SK-N-SH (cell line): Measurements from ENCODE around the gene CDH24. TPM values are rescaled to one million over a fixed set of nuclear protein-coding genes. Genes with fewer than 3 reads are reported as not detected.

Experiments used
- CTCF ChIA-PET: fragments of 300-600, 350-600 bp; formaldehyde crosslinking; extraction: SDS; loops from one replicate; lab custom pipeline; 2021; lab: Yijun Ruan, JAX
- POLR2A ChIA-PET: fragments of 350-600 bp; sonication (Branson Sonifier 250); formaldehyde crosslinking; extraction: SDS; loops from one replicate; lab custom pipeline; 2020; ENCODE audit warnings: antibody characterized with exemption, inconsistent platforms; lab: Yijun Ruan, JAX
- DNase-seq: peaks from one replicate; pipeline ENCODE4 v3.0.0; 2012
- H2AFZ ChIP-seq: fragments of 200-600 bp; sonication (generic); 2 replicates; pipeline ENCODE4 v1.8.1; 2016; ENCODE audit warnings: antibody characterized with exemption, mild to moderate bottlenecking, low read depth
- H3F3A ChIP-seq: fragments of 200-600 bp; sonication (generic); replicated peaks from 2 replicates; pipeline ENCODE3; 2016; ENCODE audit warnings: antibody characterized with exemption, mild to moderate bottlenecking; ENCODE audit not compliant: insufficient read depth
- H3K27ac ChIP-seq, 2 experiments: fragments of 200-500 bp in 1 of 2; fragments of 200-600 bp in 1 of 2; sonication (Bioruptor generic) in 1 of 2; sonication (generic), shearing (Covaris generic) in 1 of 2; 2 replicates each; pipeline versions ENCODE4 v1.5.1 to v1.6.1; 2014 to 2016; ENCODE audit warnings: low read depth in 2 of 2, inconsistent platforms in 1 of 2, low read length in 1 of 2, mild to moderate bottlenecking in 1 of 2, mixed read lengths in 1 of 2
- H3K27me3 ChIP-seq: fragments of 200-600 bp; sonication (generic), shearing (Covaris generic); 2 replicates; pipeline ENCODE4 v1.6.1; 2016; ENCODE audit warnings: mixed run types; ENCODE audit not compliant: insufficient read depth
- H3K36me3 ChIP-seq, 2 experiments: fragments of 200-500 bp in 1 of 2; fragments of 200-600 bp in 1 of 2; sonication (Bioruptor generic) in 1 of 2; sonication (generic) in 1 of 2; replicated peaks in 1 of 2; 2 replicates each; pipeline versions ENCODE3 to v1.5.1; 2014 to 2016; ENCODE audit warnings: low read length in 1 of 2, mild to moderate bottlenecking in 1 of 2; ENCODE audit not compliant: insufficient read depth in 2 of 2, control insufficient read depth in 1 of 2
- H3K4me1 ChIP-seq, 2 experiments: fragments of 200-500 bp in 1 of 2; fragments of 200-600 bp in 1 of 2; sonication (Bioruptor generic) in 1 of 2; sonication (generic), shearing (Covaris generic) in 1 of 2; 2 replicates each; pipeline versions ENCODE4 v1.5.1 to v1.6.1; 2014 to 2016; ENCODE audit warnings: low read depth in 1 of 2, low read length in 1 of 2, mixed run types in 1 of 2; ENCODE audit not compliant: insufficient read depth in 2 of 2, control insufficient read depth in 1 of 2
- H3K4me2 ChIP-seq: fragments of 200-600 bp; sonication (generic), shearing (Covaris generic); 2 replicates; pipeline ENCODE4 v1.6.1; 2017; ENCODE audit warnings: mixed run types
- H3K4me3 ChIP-seq, 2 experiments: fragments of 200-500 bp in 1 of 2; fragments of 200-600 bp in 1 of 2; sonication (Bioruptor generic) in 1 of 2; sonication (generic), shearing (Covaris generic) in 1 of 2; 2 replicates each; pipeline versions ENCODE4 v1.5.1 to v1.8.1; 2014 to 2016; ENCODE audit warnings: low read depth in 2 of 2, inconsistent platforms in 1 of 2, low read length in 1 of 2, mild to moderate bottlenecking in 1 of 2, mixed read lengths in 1 of 2, moderate library complexity in 1 of 2
- H3K79me2 ChIP-seq: fragments of 200-600 bp; sonication (generic); 2 replicates; pipeline ENCODE4 v1.8.1; 2017; ENCODE audit warnings: mild to moderate bottlenecking; ENCODE audit not compliant: insufficient read depth
- H3K9ac ChIP-seq: fragments of 200-600 bp; sonication (generic); 2 replicates; pipeline ENCODE4 v1.6.1; 2017; ENCODE audit warnings: mixed run types
- H3K9me2 ChIP-seq: fragments of 200-600 bp; sonication (generic); 2 replicates; pipeline ENCODE4 v1.6.1; 2017; ENCODE audit warnings: mixed run types
- H3K9me3 ChIP-seq: fragments of 200-600 bp; sonication (generic); 2 replicates; pipeline ENCODE4 v1.6.1; 2017; ENCODE audit warnings: mixed run types, mild to moderate bottlenecking, moderate library complexity
- H4K20me1 ChIP-seq: fragments of 200-600 bp; sonication (generic); 2 replicates; pipeline ENCODE4 v1.6.1; 2017; ENCODE audit warnings: mild to moderate bottlenecking, mixed run types; ENCODE audit not compliant: insufficient read depth
- EP300 ChIP-seq, 2 experiments: IDR thresholded peaks; 2 replicates each; pipeline versions ENCODE4 v1.4.0 to v1.6.1; 2012; ENCODE audit warnings: borderline replicate concordance in 1 of 2, low read depth in 1 of 2, low read length in 1 of 2
- EZH2phosphoT487 ChIP-seq: fragments of 200-600 bp; sonication (generic); IDR thresholded peaks from 2 replicates; pipeline ENCODE4 v1.6.1; 2017; ENCODE audit warnings: low read depth, mixed run types, mild to moderate bottlenecking, antibody characterized with exemption, moderate library complexity, borderline replicate concordance
- FOXJ3 ChIP-seq: sonication (generic); formaldehyde crosslinking; IDR thresholded peaks from 2 replicates; pipeline ENCODE4 v1.5.1; 2020; ENCODE audit warnings: mild to moderate bottlenecking, missing genetic modification reagents
- FOXM1 ChIP-seq: IDR thresholded peaks from 2 replicates; pipeline ENCODE4 v1.4.0; 2012; ENCODE audit warnings: low read depth, mild to moderate bottlenecking
- GABPA ChIP-seq: IDR thresholded peaks from 2 replicates; pipeline ENCODE4 v1.4.0; 2012; ENCODE audit warnings: low read depth, mild to moderate bottlenecking
- MXI1 ChIP-seq: IDR thresholded peaks from 2 replicates; pipeline ENCODE4 v1.6.1; 2012; ENCODE audit warnings: mild to moderate bottlenecking, low read depth, low read length, improper control_type of control experiment
- NFIC ChIP-seq: IDR thresholded peaks from 2 replicates; pipeline ENCODE4 v1.4.0; 2012; ENCODE audit warnings: borderline replicate concordance
- SIN3A ChIP-seq: IDR thresholded peaks from 2 replicates; pipeline ENCODE4 v1.6.1; 2012; ENCODE audit warnings: low read depth, mild to moderate bottlenecking, low read length, moderate library complexity, borderline replicate concordance
- TEAD4 ChIP-seq: IDR thresholded peaks from 2 replicates; pipeline ENCODE4 v1.4.0; 2012; ENCODE audit warnings: mild to moderate bottlenecking, borderline replicate concordance; ENCODE audit not compliant: insufficient read depth
- YY1 ChIP-seq: IDR thresholded peaks from 2 replicates; pipeline ENCODE4 v1.4.0; 2012; ENCODE audit warnings: low read depth, mild to moderate bottlenecking
- WGBS: methylation state at CpG from one replicate; pipeline ENCODE4 v1.1.6; 2017; ENCODE audit warnings: low lambda C conversion rate; 5-methylcytosine and 5-hydroxymethylcytosine counted together
- polyA plus RNA-seq, 3 experiments: library from polyadenylated mRNA; depleted of rRNA; stranded (reverse); fragments of >200 nt; gene quantifications; 2 replicates each; pipeline ENCODE4 v1.2.3, GENCODE V29; 2012
- TF ChIP-seq, protein P1 (sequence below): IDR thresholded peaks from 2 replicates; pipeline ENCODE4 v1.6.1; 2012; ENCODE audit warnings: mild to moderate bottlenecking, low read depth, low read length, moderate library complexity
- TF ChIP-seq, protein P2 (sequence below): IDR thresholded peaks from 2 replicates; pipeline ENCODE4 v1.4.0; 2012; ENCODE audit warnings: low read depth, borderline replicate concordance
- TF ChIP-seq, protein P3 (sequence below): IDR thresholded peaks from 2 replicates; pipeline ENCODE4 v1.4.0; 2012; ENCODE audit warnings: low read depth, borderline replicate concordance
- TF ChIP-seq, protein P4 (sequence below): fragments of 200-600 bp; sonication (generic); IDR thresholded peaks from 2 replicates; pipeline ENCODE4 v1.6.1; 2017; ENCODE audit warnings: antibody characterized with exemption, mild to moderate bottlenecking, moderate library complexity

Gene CDH24
- polyA plus RNA-seq, 1 of the 3 experiments (the other 2 are of a cell fraction), result 30.8 TPM

DNA sequence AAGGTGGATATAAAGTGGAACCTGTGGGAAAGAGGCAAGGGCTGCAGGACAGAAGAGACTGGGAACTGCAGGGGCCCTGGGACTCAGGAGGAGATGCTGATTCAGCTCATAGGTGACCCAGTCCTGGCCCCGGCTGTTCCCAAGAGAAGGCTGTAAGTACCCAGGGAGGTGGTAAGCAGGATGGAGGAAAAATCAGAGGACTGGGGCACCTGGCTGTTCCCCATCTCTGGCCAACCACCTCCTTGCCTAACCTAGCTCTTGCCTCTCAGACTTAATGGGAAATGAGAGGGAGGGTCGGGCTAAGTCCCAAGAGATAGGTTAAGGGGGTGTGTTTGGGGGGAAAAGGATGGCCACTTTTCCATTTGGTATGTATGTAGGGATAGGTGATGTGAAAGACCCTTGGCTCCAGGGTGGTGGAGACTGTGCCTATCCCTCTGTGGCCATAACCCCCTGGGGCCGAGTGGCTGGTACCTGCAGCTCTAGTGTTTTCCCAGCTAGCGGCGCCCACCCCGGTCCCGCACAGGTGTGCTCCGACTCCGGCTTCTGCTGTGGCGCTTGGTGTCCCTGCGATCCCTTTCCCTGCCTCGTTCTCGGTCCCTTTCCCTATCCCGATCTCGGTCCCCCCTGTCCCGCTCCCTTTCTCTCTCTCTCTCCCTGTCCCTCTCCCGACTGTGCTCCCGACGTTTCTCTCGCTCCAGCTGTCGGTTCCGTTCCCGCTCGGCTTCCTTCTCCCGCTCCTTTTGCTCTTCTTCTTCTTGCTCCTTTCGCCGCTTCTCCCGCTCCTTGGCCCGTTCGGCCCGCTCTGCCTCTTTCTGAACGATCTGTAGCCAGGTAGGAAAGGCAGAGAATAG is 1.6 kb upstream of the CDH24 start (continued):
- TF ChIP-seq, protein P1, sequence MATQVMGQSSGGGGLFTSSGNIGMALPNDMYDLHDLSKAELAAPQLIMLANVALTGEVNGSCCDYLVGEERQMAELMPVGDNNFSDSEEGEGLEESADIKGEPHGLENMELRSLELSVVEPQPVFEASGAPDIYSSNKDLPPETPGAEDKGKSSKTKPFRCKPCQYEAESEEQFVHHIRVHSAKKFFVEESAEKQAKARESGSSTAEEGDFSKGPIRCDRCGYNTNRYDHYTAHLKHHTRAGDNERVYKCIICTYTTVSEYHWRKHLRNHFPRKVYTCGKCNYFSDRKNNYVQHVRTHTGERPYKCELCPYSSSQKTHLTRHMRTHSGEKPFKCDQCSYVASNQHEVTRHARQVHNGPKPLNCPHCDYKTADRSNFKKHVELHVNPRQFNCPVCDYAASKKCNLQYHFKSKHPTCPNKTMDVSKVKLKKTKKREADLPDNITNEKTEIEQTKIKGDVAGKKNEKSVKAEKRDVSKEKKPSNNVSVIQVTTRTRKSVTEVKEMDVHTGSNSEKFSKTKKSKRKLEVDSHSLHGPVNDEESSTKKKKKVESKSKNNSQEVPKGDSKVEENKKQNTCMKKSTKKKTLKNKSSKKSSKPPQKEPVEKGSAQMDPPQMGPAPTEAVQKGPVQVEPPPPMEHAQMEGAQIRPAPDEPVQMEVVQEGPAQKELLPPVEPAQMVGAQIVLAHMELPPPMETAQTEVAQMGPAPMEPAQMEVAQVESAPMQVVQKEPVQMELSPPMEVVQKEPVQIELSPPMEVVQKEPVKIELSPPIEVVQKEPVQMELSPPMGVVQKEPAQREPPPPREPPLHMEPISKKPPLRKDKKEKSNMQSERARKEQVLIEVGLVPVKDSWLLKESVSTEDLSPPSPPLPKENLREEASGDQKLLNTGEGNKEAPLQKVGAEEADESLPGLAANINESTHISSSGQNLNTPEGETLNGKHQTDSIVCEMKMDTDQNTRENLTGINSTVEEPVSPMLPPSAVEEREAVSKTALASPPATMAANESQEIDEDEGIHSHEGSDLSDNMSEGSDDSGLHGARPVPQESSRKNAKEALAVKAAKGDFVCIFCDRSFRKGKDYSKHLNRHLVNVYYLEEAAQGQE, result no peak
- TF ChIP-seq MXI1, result no peak
- TF ChIP-seq FOXM1, result no peak
- TF ChIP-seq NFIC, result no peak

DNA sequence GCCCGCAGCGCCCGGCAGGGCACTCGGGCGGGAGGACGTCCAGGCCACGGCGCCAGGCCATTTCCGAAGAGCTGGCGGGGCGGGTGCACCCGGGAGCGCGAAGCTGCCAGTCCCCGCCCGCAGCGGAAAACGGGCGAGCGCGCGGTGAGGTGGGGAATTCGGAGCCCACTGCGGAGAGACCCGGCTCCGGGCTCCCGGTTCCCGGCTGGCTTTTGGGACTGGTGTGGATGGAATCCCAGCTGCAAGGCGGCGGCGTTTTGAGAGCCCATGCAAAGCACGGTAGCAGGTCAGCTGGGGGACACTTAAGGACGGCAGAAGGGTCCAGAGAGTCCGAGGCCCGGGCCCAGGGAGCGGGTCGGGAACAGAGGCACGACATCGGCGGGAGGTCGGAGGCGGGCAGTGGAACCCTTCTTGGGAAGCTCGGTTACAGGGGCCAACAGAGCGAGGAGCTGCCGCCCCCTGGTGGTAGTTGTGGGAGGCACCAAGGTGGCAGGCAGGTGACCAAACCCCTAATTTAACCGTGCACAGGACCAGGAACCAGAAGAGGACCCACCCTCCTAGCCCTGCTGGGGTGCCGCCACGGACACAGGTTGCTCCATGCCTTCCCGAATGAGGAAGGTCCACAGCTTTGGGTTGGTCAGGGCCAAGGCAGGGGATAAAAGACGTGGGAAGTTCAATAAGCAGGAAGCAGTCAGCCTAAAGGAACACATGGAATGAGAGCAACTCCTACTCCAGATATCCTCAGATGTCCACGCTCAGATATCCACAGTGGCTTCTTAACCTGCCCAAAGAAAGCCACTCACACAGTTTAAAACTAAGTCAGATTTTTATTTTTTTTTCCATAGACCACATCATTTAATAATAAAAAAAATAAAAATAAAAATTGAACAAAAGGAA is 685 bp upstream of the CDH24 start:
- H3K4me1 ChIP-seq, result peaks cover 27 to 28% of the 10 kb centered on the region in 2 experiments; a peak in 3 of 4 replicates
- H3K9me3 ChIP-seq, result no peaks in the 10 kb centered on the region
- no peaks in the 10 kb centered on the region for H3K9me2 ChIP-seq
- peak overlapping the region; percentile 62 to 82 for H3K4me3 ChIP-seq
- ChIA-PET POLR2A (interaction anchor here (0.9 to 3.9 kb wide), 12 partner anchors 11 to 80 kb away, joined by 3 to 33 read pairs (median 6); partner anchors contain the start of genes ACIN1, AJUBA and C14orf119), CTCF (interaction anchor here (0.6 to 33.1 kb wide), 40 partner anchors 11 to 501 kb away, joined by 3 to 1566 read pairs (median 5); partner anchors contain the start of genes ACIN1, AJUBA, C14orf119 and HOMEZ)
- H3K36me3 ChIP-seq, result peaks cover 28 to 39% of the 10 kb centered on the region in 2 experiments
- H3K4me2 ChIP-seq, result peak overlapping the region; percentile 99
- peak overlapping the region; percentile 62 to 90; a peak in 3 of 4 replicates for H3K27ac ChIP-seq
- peaks cover 46% of the 10 kb centered on the region for H3F3A ChIP-seq
- no peaks in the 10 kb centered on the region; the same call in 1 of the 2 replicates for H4K20me1 ChIP-seq
- H3K79me2 ChIP-seq, result peaks cover 15% of the 10 kb centered on the region; the same call in 1 of the 2 replicates
- no peaks in the 10 kb centered on the region for H3K27me3 ChIP-seq
- H3K9ac ChIP-seq, result peak overlapping the region; percentile 56; the same call in 1 of the 2 replicates
- no peak overlapping the region for H2AFZ ChIP-seq
- peak; percentile 92 for DNase-seq
- WGBS, result 4% methylated on average over 23 of the region's 51 CpGs
- no peak for TF ChIP-seq EZH2phosphoT487
- TF ChIP-seq, protein P2, sequence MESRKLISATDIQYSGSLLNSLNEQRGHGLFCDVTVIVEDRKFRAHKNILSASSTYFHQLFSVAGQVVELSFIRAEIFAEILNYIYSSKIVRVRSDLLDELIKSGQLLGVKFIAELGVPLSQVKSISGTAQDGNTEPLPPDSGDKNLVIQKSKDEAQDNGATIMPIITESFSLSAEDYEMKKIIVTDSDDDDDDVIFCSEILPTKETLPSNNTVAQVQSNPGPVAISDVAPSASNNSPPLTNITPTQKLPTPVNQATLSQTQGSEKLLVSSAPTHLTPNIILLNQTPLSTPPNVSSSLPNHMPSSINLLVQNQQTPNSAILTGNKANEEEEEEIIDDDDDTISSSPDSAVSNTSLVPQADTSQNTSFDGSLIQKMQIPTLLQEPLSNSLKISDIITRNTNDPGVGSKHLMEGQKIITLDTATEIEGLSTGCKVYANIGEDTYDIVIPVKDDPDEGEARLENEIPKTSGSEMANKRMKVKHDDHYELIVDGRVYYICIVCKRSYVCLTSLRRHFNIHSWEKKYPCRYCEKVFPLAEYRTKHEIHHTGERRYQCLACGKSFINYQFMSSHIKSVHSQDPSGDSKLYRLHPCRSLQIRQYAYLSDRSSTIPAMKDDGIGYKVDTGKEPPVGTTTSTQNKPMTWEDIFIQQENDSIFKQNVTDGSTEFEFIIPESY, result no peak
- TF ChIP-seq, protein P3, sequence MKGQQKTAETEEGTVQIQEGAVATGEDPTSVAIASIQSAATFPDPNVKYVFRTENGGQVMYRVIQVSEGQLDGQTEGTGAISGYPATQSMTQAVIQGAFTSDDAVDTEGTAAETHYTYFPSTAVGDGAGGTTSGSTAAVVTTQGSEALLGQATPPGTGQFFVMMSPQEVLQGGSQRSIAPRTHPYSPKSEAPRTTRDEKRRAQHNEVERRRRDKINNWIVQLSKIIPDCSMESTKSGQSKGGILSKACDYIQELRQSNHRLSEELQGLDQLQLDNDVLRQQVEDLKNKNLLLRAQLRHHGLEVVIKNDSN, result no peak
- TF ChIP-seq EP300 (IDR thresholded peaks at IDR 0.05; ENCODE audit: borderline replicate concordance in 1 of 2, low read depth in 1 of 2, low read length in 1 of 2), result no peak
- TF ChIP-seq TEAD4, result no peak
- TF ChIP-seq YY1, result no peak
- peak; percentile 30; the same call in 1 of the 2 replicates for TF ChIP-seq FOXJ3 (CRISPR knock-in tag)
- no peak; the same call in 1 of the 2 replicates for TF ChIP-seq SIN3A
- TF ChIP-seq, protein P4, sequence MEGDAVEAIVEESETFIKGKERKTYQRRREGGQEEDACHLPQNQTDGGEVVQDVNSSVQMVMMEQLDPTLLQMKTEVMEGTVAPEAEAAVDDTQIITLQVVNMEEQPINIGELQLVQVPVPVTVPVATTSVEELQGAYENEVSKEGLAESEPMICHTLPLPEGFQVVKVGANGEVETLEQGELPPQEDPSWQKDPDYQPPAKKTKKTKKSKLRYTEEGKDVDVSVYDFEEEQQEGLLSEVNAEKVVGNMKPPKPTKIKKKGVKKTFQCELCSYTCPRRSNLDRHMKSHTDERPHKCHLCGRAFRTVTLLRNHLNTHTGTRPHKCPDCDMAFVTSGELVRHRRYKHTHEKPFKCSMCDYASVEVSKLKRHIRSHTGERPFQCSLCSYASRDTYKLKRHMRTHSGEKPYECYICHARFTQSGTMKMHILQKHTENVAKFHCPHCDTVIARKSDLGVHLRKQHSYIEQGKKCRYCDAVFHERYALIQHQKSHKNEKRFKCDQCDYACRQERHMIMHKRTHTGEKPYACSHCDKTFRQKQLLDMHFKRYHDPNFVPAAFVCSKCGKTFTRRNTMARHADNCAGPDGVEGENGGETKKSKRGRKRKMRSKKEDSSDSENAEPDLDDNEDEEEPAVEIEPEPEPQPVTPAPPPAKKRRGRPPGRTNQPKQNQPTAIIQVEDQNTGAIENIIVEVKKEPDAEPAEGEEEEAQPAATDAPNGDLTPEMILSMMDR, result peak; percentile 94
- no peak for TF ChIP-seq GABPA
